Measurements from ENCODE around the gene PRG3. TPM values are rescaled to one million over a fixed set of nuclear protein-coding genes. Genes with fewer than 3 reads are reported as not detected.

The PRG3 gene
- total RNA-seq, 1 experiment from 2014 or later = not detected

- H3K4me3 Mint-ChIP-seq = no peak overlapping the region
- TF ChIP-seq PRRX2 (CRISPR knock-in tag; IDR thresholded peaks at IDR 0.05) = no peak
- TF ChIP-seq E2F4 (CRISPR knock-in tag; IDR thresholded peaks at IDR 0.05; ENCODE audit: borderline replicate concordance, low read depth) = no peak
- no peak for TF ChIP-seq ZNF416 (CRISPR knock-in tag; IDR thresholded peaks at IDR 0.05)
- no peak for TF ChIP-seq ZNF317 (CRISPR knock-in tag; IDR thresholded peaks at IDR 0.05; ENCODE audit: borderline replicate concordance, low read depth)
- TF ChIP-seq, protein P1, sequence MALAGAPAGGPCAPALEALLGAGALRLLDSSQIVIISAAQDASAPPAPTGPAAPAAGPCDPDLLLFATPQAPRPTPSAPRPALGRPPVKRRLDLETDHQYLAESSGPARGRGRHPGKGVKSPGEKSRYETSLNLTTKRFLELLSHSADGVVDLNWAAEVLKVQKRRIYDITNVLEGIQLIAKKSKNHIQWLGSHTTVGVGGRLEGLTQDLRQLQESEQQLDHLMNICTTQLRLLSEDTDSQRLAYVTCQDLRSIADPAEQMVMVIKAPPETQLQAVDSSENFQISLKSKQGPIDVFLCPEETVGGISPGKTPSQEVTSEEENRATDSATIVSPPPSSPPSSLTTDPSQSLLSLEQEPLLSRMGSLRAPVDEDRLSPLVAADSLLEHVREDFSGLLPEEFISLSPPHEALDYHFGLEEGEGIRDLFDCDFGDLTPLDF (CRISPR knock-in tag; IDR thresholded peaks at IDR 0.05) = no peak
- no peak for TF ChIP-seq TP53 (CRISPR knock-in tag; IDR thresholded peaks at IDR 0.05)
- no peak for TF ChIP-seq GABPB1 (CRISPR knock-in tag; IDR thresholded peaks at IDR 0.05)
- TF ChIP-seq GRHL2 (CRISPR knock-in tag; IDR thresholded peaks at IDR 0.05; ENCODE audit: insufficient replicate concordance, severe bottlenecking) = no peak
- no peak for TF ChIP-seq ATF1 (CRISPR knock-in tag; IDR thresholded peaks at IDR 0.05)
- no peak for TF ChIP-seq ETV6 (CRISPR knock-in tag; IDR thresholded peaks at IDR 0.05)
- no peak for TF ChIP-seq HMGXB4 (CRISPR knock-in tag; IDR thresholded peaks at IDR 0.05)
- TF ChIP-seq ZNF396 (CRISPR knock-in tag; IDR thresholded peaks at IDR 0.05; ENCODE audit: borderline replicate concordance) = no peak
- TF ChIP-seq, protein P2, sequence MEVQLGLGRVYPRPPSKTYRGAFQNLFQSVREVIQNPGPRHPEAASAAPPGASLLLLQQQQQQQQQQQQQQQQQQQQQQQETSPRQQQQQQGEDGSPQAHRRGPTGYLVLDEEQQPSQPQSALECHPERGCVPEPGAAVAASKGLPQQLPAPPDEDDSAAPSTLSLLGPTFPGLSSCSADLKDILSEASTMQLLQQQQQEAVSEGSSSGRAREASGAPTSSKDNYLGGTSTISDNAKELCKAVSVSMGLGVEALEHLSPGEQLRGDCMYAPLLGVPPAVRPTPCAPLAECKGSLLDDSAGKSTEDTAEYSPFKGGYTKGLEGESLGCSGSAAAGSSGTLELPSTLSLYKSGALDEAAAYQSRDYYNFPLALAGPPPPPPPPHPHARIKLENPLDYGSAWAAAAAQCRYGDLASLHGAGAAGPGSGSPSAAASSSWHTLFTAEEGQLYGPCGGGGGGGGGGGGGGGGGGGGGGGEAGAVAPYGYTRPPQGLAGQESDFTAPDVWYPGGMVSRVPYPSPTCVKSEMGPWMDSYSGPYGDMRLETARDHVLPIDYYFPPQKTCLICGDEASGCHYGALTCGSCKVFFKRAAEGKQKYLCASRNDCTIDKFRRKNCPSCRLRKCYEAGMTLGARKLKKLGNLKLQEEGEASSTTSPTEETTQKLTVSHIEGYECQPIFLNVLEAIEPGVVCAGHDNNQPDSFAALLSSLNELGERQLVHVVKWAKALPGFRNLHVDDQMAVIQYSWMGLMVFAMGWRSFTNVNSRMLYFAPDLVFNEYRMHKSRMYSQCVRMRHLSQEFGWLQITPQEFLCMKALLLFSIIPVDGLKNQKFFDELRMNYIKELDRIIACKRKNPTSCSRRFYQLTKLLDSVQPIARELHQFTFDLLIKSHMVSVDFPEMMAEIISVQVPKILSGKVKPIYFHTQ (CRISPR knock-in tag; IDR thresholded peaks at IDR 0.05) = no peak
- H3K4me1 Mint-ChIP-seq = no peaks in the 10 kb centered on the region
- no peaks in the 10 kb centered on the region for H3K9me3 Mint-ChIP-seq
- H3K36me3 Mint-ChIP-seq = peaks cover 8% of the 10 kb centered on the region
- ATAC-seq (no peak), DNase-seq (ENCODE audit: low spot score) (no peak)
- ChIA-PET CTCF (interaction anchor here (2.1 to 2.4 kb wide), 2 partner anchors 24 to 28 kb away, joined by 4 to 7 read pairs; no protein-coding TSS in a partner anchor), POLR2A (no interaction called here)
- peaks cover 7% of the 10 kb centered on the region; the same call in 1 of the 2 replicates for H3K27me3 Mint-ChIP-seq (ENCODE audit: low read depth)
- no peak overlapping the region for H3K27ac Mint-ChIP-seq
Measured at GRCh38 chr11:57402188-57403002, 21.4 kb upstream of the PRG3 start.

DNA sequence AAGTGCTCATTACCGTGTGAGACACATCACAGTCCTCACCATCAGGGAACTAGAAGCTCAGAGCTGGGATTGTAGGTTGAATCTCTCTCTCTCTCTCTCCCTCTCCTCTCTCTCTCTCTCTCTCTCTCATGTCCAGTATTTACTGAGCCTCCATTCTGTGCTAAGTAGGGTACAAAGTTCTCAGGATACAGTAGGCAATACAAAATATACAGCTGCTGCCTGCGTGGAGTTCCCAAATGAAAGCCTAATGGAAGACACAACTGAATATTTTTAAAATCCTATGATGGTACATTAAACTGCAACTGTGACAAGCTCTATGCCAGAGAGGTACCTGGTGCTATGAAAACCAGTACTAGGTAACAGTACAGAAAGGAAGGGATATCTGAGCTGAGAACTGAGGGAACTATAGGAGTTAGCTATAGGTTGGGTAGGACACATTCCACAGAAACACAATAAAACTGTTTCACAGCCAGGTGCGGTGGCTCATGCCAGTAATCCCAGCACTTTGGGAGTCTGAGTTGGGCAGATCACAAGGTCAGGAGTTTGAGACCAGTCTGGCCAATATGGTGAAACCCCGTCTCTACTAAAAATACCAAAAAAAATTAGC lies 19.1 kb upstream of the PRG3 start:
- H3K36me3 Mint-ChIP-seq = no peaks in the 10 kb centered on the region
- H3K9me3 Mint-ChIP-seq = no peaks in the 10 kb centered on the region
- peaks cover 9% of the 10 kb centered on the region; the same call in 1 of the 2 replicates for H3K27me3 Mint-ChIP-seq (ENCODE audit: low read depth)
- H3K27ac Mint-ChIP-seq = no peak overlapping the region
- ATAC-seq (no peak), DNase-seq (ENCODE audit: low spot score) (no peak)
- ChIA-PET POLR2A (interaction anchor here (0.9 kb wide), 1 partner anchor 58 kb away, joined by 4 read pairs; no protein-coding TSS in a partner anchor), CTCF (interaction anchor here (0.6 to 2.4 kb wide), 4 partner anchors 31 to 471 kb away, joined by 3 to 7 read pairs (median 3); no protein-coding TSS in a partner anchor)
- H3K4me3 Mint-ChIP-seq = no peak overlapping the region
- no peaks in the 10 kb centered on the region for H3K4me1 Mint-ChIP-seq
- TF ChIP-seq NR1H2 (CRISPR knock-in tag; IDR thresholded peaks at IDR 0.05) (no peak), NR2C2 (CRISPR knock-in tag; IDR thresholded peaks at IDR 0.05) (no peak), ATF1 (CRISPR knock-in tag; IDR thresholded peaks at IDR 0.05) (no peak), RELA (CRISPR knock-in tag; IDR thresholded peaks at IDR 0.05; ENCODE audit: borderline replicate concordance) (no peak), ZNF671 (CRISPR knock-in tag; IDR thresholded peaks at IDR 0.05) (no peak), ATF3 (CRISPR knock-in tag; conservative IDR thresholded peaks at IDR 0.05) (no peak), GTF2I (CRISPR knock-in tag; conservative IDR thresholded peaks at IDR 0.05) (no peak), ESRRA (CRISPR knock-in tag; IDR thresholded peaks at IDR 0.05; ENCODE audit: borderline replicate concordance) (no peak), ZNF416 (CRISPR knock-in tag; IDR thresholded peaks at IDR 0.05) (no peak)
- TF ChIP-seq, protein P3, sequence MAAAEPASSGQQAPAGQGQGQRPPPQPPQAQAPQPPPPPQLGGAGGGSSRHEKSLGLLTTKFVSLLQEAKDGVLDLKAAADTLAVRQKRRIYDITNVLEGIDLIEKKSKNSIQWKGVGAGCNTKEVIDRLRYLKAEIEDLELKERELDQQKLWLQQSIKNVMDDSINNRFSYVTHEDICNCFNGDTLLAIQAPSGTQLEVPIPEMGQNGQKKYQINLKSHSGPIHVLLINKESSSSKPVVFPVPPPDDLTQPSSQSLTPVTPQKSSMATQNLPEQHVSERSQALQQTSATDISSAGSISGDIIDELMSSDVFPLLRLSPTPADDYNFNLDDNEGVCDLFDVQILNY (CRISPR knock-in tag; IDR thresholded peaks at IDR 0.05) = no peak

All from WTC11 (cell line).